OCI-LY7 (cell line): ENCODE results near the gene SGTA.

Experiments used
- EZH2phosphoT487 ChIP-seq: fragments of 200-600 bp; sonication (generic); IDR thresholded peaks from 2 replicates; pipeline ENCODE4 v1.6.1; 2018; ENCODE audit warnings: low read depth, borderline replicate concordance, mild to moderate bottlenecking, mixed run types, antibody characterized with exemption, low read length, moderate library complexity, mixed read lengths
- TF ChIP-seq, protein P1 (sequence below): fragments of 200-600 bp; sonication (generic); conservative IDR thresholded peaks from 2 replicates; pipeline ENCODE4 v1.5.1; 2014; ENCODE audit warnings: mild to moderate bottlenecking, antibody characterized with exemption, low read length, moderate library complexity, mixed read lengths

DNA sequence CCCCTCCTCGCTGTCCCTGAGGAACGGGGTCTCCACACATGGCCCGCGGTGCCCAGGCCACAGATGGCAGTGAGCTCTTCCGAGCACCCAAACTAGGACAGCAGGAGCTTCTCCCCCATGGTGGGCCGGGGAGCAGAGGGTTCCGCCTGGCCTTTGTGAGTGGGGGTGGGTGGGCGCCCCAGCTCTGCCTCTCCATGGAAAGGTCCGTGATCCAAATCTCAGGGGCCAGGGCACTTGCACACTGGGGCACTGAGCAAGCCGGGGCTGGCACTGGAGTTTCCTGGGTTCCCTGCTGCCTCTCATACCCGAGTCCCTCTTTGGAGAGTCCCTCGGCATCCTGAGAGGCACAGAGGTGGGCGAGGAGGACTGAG, 59.7 kb downstream of the SGTA start:
- TF ChIP-seq, protein P1, sequence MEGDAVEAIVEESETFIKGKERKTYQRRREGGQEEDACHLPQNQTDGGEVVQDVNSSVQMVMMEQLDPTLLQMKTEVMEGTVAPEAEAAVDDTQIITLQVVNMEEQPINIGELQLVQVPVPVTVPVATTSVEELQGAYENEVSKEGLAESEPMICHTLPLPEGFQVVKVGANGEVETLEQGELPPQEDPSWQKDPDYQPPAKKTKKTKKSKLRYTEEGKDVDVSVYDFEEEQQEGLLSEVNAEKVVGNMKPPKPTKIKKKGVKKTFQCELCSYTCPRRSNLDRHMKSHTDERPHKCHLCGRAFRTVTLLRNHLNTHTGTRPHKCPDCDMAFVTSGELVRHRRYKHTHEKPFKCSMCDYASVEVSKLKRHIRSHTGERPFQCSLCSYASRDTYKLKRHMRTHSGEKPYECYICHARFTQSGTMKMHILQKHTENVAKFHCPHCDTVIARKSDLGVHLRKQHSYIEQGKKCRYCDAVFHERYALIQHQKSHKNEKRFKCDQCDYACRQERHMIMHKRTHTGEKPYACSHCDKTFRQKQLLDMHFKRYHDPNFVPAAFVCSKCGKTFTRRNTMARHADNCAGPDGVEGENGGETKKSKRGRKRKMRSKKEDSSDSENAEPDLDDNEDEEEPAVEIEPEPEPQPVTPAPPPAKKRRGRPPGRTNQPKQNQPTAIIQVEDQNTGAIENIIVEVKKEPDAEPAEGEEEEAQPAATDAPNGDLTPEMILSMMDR = no peak
- TF ChIP-seq EZH2phosphoT487 = no peak
